Suprapubic skin (tissue), 4 donors: ENCODE measurements around the gene FOXE1. TPM values are rescaled to one million over a fixed set of nuclear protein-coding genes. Genes with fewer than 3 reads are reported as not detected.

Source experiments
- DNase-seq, 2 donors: peaks; one replicate each; pipeline ENCODE4 v3.0.0-alpha.2; 2019; ENCODE audit warnings: low spot score in 2 of 2
- H3K27ac ChIP-seq: fragments of 200-600 bp; sonication (generic); one replicate; pipeline ENCODE4 v1.5.1; 2019
- H3K27me3 ChIP-seq: fragments of 200-600 bp; sonication (generic); one replicate; pipeline ENCODE4 v1.5.1; 2019
- H3K36me3 ChIP-seq: fragments of 200-600 bp; sonication (generic); one replicate; pipeline ENCODE4 v1.5.1; 2019
- H3K4me1 ChIP-seq: fragments of 200-600 bp; sonication (generic); one replicate; pipeline ENCODE4 v1.5.1; 2019
- H3K4me3 ChIP-seq: fragments of 200-600 bp; sonication (generic); one replicate; pipeline ENCODE4 v1.5.1; 2019; ENCODE audit warnings: mild to moderate bottlenecking
- H3K9me3 ChIP-seq: fragments of 200-600 bp; sonication (generic); one replicate; pipeline ENCODE4 v1.5.1; 2019
- EP300 ChIP-seq: sonication (generic); formaldehyde crosslinking; IDR thresholded peaks from one replicate; pipeline ENCODE4 v1.6.1; 2017; ENCODE audit warnings: antibody characterized with exemption
- POLR2A ChIP-seq, 2 donors: fragments of 450-650 bp; IDR thresholded peaks; one replicate each; pipeline ENCODE4 v1.6.1; 2017; ENCODE audit warnings: antibody characterized with exemption in 2 of 2, mild to moderate bottlenecking in 2 of 2, moderate library complexity in 2 of 2
- POLR2AphosphoS5 ChIP-seq, 3 donors: sonication (generic); formaldehyde crosslinking; IDR thresholded peaks; one replicate each; pipeline ENCODE4 v1.6.1; 2017; ENCODE audit warnings: antibody characterized with exemption in 3 of 3
- WGBS: methylation state at CpG from one replicate; pipeline ENCODE4 v1.1.5; 2018; 5-methylcytosine and 5-hydroxymethylcytosine counted together
- total RNA-seq, 4 donors: library from RNA; depleted of rRNA; stranded (reverse); fragments of >200 nt; gene quantifications; one replicate each; pipeline ENCODE4 v1.1.0, GENCODE V29; 2016
- TF ChIP-seq, protein P1 (sequence below), 2 donors: fragments of 200-600 bp in 1 of 2; fragments of 450-650 bp in 1 of 2; sonication (generic) in 1 of 2; IDR thresholded peaks; one replicate each; pipeline ENCODE4 v1.5.1; 2016 to 2019; ENCODE audit warnings: antibody characterized with exemption in 2 of 2, mild to moderate bottlenecking in 1 of 2, moderate library complexity in 1 of 2

Gene FOXE1
- total RNA-seq, 4 donors from 2014 or later: 0.48 to 3.9 (median 2.0) TPM

DNA sequence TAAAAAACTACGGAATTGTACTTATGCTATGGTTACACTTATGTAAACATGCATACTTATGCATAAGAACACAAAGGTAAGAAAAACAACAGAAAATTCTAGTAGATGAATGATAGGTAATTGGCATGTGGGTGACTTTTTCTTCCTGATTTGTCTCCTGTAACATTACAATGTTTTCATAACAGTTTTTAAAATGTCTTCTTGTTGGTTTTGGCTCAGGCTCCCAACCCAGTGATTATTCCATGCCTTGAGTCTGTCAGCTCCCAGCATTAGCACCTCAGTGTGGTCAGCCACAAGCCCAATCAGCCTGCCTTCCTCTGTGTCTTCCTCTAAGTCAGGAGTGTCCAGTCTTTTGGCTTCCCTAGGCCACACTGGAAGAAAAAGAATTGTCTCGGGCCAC is 7.9 kb upstream of the FOXE1 start:
- TF ChIP-seq POLR2A (IDR thresholded peaks at IDR 0.05): no peak
- TF ChIP-seq POLR2AphosphoS5 (IDR thresholded peaks at IDR 0.05): no peak
- TF ChIP-seq, protein P1, sequence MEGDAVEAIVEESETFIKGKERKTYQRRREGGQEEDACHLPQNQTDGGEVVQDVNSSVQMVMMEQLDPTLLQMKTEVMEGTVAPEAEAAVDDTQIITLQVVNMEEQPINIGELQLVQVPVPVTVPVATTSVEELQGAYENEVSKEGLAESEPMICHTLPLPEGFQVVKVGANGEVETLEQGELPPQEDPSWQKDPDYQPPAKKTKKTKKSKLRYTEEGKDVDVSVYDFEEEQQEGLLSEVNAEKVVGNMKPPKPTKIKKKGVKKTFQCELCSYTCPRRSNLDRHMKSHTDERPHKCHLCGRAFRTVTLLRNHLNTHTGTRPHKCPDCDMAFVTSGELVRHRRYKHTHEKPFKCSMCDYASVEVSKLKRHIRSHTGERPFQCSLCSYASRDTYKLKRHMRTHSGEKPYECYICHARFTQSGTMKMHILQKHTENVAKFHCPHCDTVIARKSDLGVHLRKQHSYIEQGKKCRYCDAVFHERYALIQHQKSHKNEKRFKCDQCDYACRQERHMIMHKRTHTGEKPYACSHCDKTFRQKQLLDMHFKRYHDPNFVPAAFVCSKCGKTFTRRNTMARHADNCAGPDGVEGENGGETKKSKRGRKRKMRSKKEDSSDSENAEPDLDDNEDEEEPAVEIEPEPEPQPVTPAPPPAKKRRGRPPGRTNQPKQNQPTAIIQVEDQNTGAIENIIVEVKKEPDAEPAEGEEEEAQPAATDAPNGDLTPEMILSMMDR (IDR thresholded peaks at IDR 0.05): no peak
- no peak for TF ChIP-seq EP300
- Histone ChIP-seq H3K9me3 (no peaks in the 10 kb centered on the region), H3K36me3 (no peaks in the 10 kb centered on the region), H3K4me1 (peaks cover 17% of the 10 kb centered on the region), H3K4me3 (no peak overlapping the region), H3K27me3 (peaks cover 68% of the 10 kb centered on the region), H3K27ac (no peak overlapping the region)
- 79% methylated on average over 2 of the region's 2 CpGs for WGBS
- DNase-seq: no peak

DNA sequence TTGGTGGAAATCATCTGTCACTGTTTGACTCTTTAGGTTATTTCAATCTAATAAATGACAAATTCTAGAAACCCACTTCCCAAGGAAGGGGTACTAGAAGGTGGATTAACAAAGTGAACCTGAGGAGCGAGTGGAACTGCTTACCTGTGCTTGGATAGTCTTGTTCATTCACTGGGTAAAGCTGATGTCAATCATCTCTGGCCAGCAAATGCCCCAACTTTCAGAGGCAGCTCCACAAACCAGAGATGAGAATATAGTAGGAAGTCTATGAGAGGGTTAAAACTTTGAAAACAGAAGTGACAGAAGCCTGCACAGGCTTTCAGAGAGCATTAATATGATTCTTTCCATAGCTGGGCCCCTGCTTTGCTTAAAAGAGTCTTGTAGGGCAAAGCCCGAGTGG is 7.3 kb upstream of the FOXE1 start:
- Histone ChIP-seq H3K27ac (no peak overlapping the region), H3K27me3 (peaks cover 68% of the 10 kb centered on the region), H3K4me3 (no peak overlapping the region), H3K9me3 (no peaks in the 10 kb centered on the region), H3K4me1 (peaks cover 17% of the 10 kb centered on the region), H3K36me3 (no peaks in the 10 kb centered on the region)
- TF ChIP-seq POLR2AphosphoS5 (IDR thresholded peaks at IDR 0.05) (no peak), EP300 (no peak), POLR2A (IDR thresholded peaks at IDR 0.05) (no peak)
- TF ChIP-seq, protein P1 (IDR thresholded peaks at IDR 0.05): no peak
- 77% methylated on average over 2 of the region's 2 CpGs for WGBS
- DNase-seq: no peak

DNA sequence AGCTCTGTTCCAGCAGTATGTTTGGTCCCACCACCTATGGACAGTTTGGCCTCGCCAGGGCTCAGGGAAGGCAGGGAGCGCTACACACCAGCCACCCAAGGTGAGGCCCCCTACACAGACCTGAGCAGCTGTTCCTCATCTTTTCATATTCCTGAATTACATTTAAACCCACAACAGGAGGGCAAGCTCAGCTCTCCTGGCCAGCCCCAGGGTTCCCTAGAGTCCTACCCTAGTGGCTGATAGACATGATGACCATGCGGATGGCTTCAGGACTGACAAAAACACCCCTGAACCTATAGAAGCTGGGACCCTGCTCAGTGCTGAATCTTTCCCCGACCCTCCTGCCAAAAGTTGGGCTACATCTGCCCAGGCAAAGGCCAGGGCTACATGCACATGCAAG is 6.7 kb upstream of the FOXE1 start:
- no peak overlapping the region for H3K27ac ChIP-seq
- H3K4me3 ChIP-seq: no peak overlapping the region
- TF ChIP-seq POLR2A (IDR thresholded peaks at IDR 0.05): no peak
- TF ChIP-seq, protein P1 (IDR thresholded peaks at IDR 0.05): no peak
- H3K36me3 ChIP-seq: no peaks in the 10 kb centered on the region
- no peaks in the 10 kb centered on the region for H3K9me3 ChIP-seq
- WGBS: 42% methylated on average over 2 of the region's 4 CpGs
- DNase-seq: no peak
- H3K27me3 ChIP-seq: peaks cover 74% of the 10 kb centered on the region
- peaks cover 18% of the 10 kb centered on the region for H3K4me1 ChIP-seq

DNA sequence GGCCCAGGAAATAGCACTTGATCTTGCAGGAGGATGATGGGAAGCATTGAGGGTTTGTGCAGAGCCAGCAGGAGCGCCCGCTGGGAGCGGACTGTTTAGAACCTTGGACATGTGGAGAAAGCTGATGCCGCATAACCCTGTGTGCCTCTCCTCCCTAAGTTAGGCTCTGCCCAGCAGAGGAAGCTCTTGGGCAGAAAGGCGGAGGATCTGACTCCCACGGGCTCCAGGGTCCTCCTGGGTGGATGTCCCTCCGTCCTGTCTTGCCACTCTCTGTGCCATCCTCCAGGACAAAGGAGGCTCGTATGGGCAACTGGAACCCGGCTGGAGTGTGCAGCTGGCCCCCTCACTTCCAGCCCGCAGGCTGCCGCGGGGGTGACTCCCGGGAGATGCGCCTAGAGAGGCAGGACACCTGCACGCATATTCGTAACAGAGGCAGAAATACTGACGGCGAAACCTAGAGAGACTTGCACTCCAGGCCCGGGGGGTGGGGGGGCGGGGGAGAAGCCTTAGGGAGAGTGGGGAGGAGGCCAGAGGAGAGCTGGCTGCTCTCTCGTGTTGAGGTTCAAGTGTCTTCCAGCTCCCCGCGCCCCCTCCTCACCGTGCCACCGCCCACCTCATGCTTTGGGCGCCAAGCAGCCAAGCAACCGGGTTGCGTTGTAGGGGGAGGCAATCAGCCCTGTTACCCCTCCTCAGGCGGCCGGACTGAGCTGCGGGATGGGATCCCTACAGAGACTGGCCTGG is 5.4 kb upstream of the FOXE1 start:
- Histone ChIP-seq H3K4me3 (no peak overlapping the region), H3K4me1 (peaks cover 31% of the 10 kb centered on the region), H3K27ac (no peak overlapping the region), H3K9me3 (no peaks in the 10 kb centered on the region), H3K27me3 (peaks cover 81% of the 10 kb centered on the region), H3K36me3 (no peaks in the 10 kb centered on the region)
- 12% methylated on average over 16 of the region's 31 CpGs for WGBS
- TF ChIP-seq, protein P1 (IDR thresholded peaks at IDR 0.05): no peak
- TF ChIP-seq POLR2A (IDR thresholded peaks at IDR 0.05): no peak
- no peak for TF ChIP-seq EP300
- TF ChIP-seq POLR2AphosphoS5 (IDR thresholded peaks at IDR 0.05): no peak
- no peak for DNase-seq

DNA sequence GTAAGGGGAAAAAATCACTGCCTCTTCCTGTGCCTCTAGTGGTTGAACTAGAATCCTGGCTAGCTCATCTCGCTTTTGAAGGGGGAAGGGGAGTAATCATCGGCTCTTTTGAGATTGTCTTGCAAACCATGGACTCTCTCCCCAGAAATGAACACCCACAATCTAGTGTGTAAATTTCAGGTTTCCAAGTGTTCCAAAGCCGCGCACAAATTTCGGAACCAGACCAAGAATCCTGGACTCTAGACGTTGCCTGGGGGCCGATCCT is 4.9 kb upstream of the FOXE1 start:
- H3K4me3 ChIP-seq: peak overlapping the region; percentile 38
- no peak overlapping the region for H3K27ac ChIP-seq
- TF ChIP-seq POLR2A (IDR thresholded peaks at IDR 0.05) (no peak), EP300 (no peak), POLR2AphosphoS5 (IDR thresholded peaks at IDR 0.05) (no peak)
- TF ChIP-seq, protein P1 (IDR thresholded peaks at IDR 0.05): no peak
- peaks cover 36% of the 10 kb centered on the region for H3K4me1 ChIP-seq
- no peaks in the 10 kb centered on the region for H3K36me3 ChIP-seq
- DNase-seq: no peak
- 10% methylated on average over 7 of the region's 7 CpGs for WGBS
- peaks cover 86% of the 10 kb centered on the region for H3K27me3 ChIP-seq
- H3K9me3 ChIP-seq: no peaks in the 10 kb centered on the region
